ENCODE measurements around the gene URB1.

GRCh38 chr21:32370998-32371766, 21.6 kb downstream of the URB1 start:
- no peak for TF ChIP-seq EZH2 (IDR thresholded peaks at IDR 0.05; ENCODE audit: borderline replicate concordance, low read length)
- TF ChIP-seq CTCF (IDR thresholded peaks at IDR 0.05; ENCODE audit: low read length): no peak
